ENCODE measurements around the gene SIGLEC6. TPM values are rescaled to one million over a fixed set of nuclear protein-coding genes. Genes with fewer than 3 reads are reported as not detected.
A peak's percentile ranks its signal among the peaks of the same experiment; 100 is the strongest.

The SIGLEC6 gene
- total RNA-seq, 1 experiment from 2014 or later: not detected

DNA sequence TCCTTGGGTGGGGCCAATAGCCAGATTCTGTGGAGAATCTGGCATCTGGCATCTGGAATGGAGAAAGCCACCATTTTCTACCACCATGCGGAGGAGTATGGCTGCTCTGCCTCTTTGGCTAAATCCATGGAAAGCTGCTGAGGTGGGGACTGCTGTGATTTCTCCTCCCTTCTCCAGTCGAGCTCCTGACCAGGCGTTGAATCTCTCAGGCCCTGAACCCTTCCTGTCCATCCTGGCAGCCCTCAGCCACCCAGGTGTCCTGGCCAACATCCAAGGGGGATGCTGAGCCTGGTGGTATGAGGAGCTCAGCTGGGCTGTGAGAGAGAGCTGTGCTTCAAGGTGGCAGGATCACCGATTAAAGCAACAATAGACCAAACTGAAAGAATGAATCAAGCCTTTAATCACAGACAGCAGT, 17.4 kb upstream of the SIGLEC6 start:
- DNase-seq (ENCODE audit: low read depth): no peak

DNA sequence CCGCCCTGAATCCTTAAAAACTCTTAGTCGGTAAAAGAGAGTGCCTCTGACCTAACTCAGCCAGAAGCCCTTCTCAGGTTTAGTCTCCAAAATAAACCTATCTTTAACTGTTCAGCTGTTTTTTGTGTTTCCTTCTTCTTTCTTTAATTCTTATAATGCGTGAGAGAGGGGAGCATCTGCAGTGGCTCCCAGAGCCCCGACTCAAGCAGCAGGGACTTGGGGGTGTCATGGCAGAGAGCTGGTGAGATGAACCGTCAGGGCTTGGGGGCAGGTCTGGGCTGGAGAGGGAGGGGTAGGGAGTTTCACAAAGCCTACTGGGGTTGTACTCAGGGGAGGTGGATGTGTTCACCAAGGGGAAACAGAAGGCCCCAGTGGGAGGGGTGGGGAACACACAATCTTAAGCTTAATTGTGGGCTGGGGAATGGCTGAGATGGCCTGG, 16.8 kb upstream of the SIGLEC6 start:
- no peak for DNase-seq (ENCODE audit: low read depth)

DNA sequence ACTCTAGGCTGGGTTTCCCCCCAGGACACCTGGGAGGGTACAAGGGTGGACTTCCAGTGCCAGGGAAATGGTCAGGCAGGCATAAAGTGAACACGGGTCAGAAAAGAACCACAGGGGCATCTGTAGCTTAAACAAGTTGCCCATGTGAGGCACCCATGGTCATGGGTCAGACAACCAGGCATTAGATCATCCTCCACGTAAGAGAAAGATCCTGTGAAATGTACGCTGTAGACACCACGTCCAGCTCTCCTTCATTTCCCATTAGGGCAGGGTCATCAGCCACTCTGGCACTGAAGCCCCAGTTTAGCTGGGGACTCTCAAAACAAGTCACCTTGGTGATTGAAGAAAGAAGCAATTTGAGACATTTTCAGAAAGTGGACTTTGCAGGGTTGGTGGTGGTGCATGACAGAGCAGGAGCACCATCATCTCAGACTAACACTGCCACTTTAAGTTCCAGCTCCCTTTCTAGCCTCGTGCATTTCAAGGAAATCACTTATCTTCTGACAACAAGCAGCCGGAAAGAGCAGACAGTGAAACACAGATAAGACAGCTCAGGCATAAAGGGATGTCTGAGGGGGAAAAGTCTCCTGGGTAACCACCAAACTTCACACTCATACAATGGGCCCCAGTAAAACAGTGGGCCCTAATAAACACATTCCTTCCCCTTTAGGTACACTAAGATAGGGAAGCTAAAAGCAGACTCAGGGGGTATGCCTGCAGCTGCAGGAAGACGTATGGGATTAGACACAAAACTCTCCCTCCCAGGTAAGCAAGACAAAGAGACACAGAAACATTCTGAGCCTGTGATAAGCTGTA, 16.1 kb upstream of the SIGLEC6 start:
- DNase-seq (ENCODE audit: low read depth): peak; percentile 20

DNA sequence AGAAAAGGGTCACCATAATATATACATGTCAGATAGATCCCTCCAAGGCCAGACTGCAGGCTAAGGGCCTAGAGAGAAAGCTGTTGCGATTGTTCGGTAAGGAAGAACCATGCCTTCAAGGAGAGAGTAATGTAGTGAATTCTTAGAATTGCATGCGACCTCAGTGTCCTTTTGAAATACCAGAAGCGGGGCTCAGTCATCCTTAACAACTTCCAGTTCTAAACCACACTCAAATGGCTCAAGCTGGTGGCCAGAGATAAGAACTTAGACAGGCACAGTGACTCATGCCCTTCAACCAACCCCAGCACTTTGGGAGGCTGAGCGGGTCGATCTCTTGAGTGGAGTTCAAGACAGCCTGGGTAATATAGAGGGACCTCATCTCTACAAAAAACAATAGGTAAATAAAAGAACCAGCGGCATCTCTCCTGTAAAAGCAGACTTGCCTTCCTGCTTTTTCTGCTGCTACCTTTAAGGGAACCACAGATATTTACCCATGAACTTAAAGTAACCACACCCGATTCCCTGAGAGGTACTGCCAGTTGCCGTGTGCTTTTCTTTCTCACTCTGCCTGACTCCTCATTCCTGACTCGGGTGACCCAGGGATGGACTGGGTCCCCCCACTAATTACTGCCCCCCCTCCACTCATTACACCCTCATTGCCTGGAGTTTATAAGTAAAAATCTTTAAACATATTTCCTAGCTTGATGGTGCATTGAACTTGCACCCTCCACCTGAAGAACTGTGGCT, 15.4 kb upstream of the SIGLEC6 start:
- peak; percentile 92 for DNase-seq (ENCODE audit: low read depth)

DNA sequence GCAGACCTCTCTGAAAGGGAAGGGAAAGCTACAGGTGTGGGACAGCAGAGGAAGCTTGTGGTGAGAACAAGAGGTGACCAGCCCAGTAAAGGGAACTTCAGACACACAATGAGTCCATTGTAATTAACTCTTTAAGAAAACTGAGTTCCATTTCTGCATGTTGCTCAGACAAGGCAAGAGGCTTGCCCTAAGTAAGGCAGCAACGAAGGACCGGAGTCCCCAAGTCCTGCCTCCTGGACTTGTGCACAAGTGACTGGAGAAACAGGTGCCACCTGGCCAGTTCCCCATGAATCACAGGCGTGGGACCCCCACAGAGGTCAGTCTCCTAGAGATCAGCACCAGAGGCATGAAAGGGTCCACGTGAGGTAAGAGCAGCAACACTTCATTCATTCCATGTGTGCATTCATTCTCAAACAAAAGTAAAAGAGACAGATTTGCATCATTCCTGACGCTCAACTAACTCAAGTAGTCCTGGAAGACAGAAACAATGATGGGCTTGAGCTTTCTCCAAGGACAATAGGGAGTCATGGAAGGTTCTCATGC, 14.7 kb upstream of the SIGLEC6 start:
- DNase-seq (ENCODE audit: low read depth): no peak

DNA sequence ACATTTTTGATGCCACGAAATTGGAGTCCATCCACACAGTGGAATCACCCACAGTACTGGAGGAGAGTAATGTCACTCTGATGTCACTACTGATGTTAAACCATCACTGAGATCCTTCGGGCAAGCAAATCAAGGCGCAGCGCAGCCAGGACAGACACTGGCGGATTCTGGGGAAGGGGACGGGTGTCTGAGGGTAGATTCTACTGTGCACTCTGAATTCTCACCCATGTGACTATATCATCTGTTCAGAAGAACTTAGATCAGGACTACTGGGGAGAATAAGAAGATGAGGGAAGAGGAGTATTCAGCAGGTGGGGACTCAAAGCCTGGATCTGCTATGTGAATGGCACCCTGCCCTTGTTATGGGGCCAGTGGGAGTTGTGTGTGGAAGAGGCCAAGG, 12.6 kb upstream of the SIGLEC6 start:
- no peak for DNase-seq (ENCODE audit: low read depth)

DNA sequence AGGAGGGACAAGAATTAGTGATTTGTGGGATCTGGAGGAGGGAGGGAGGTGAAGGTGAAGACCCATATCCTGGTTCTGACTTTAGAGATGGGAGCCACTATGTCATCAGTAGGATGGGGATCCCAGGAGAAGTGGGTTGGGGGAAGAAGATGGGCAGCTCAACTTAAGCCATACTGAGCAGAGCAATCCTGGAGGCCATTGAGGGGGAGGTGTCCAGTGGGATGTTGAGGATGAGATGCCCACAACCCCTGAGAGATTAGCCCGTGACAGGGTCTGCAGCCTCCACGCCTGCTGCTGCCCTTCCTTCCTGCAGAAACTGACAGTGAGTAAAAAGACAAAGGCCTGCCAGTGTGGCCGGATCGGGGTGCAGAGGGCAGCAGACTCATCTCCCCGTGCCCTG, 11.2 kb upstream of the SIGLEC6 start:
- DNase-seq (ENCODE audit: low read depth): no peak

DNA sequence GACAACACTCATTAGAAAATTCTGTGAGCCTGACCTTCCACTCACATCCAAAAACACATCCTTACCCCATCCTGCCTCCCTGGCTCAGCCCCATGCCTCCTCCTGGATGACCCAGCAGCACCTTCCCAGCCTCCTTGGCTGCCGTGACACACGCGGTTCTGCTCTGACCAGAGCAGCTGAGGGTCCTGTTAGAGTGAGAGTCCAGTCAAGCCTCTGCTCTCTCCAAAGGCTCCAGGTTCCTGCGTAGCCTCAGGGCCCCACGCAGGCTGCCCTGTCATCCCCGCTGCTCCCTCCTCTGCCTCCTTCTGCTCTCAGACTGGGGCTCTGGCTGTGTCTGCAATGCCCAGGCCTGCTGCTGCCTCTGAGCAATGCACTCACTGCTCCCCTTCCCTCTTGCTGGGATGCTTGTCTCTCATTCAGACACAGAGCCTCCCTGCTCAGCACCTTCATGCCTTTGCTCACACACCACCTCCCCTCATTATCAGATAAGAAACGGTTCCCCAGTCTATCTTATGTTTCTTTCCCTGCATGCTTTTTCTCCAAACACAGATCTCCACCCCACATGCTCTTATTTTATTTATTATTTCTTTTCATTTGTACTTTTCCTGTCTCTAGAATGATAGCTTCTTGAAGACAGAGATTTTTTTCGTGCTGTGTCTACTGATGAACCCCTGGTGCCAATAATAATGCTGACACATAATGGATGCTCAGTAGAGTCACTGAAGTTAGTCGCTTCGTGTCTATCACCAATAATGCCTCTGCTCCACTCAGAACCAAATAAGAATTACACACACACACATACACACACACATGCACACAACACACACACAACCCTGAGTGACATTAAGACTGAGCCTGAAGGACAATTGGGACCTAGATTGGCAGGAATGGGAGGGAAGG, 10.2 kb upstream of the SIGLEC6 start:
- DNase-seq (ENCODE audit: low read depth): no peak

DNA sequence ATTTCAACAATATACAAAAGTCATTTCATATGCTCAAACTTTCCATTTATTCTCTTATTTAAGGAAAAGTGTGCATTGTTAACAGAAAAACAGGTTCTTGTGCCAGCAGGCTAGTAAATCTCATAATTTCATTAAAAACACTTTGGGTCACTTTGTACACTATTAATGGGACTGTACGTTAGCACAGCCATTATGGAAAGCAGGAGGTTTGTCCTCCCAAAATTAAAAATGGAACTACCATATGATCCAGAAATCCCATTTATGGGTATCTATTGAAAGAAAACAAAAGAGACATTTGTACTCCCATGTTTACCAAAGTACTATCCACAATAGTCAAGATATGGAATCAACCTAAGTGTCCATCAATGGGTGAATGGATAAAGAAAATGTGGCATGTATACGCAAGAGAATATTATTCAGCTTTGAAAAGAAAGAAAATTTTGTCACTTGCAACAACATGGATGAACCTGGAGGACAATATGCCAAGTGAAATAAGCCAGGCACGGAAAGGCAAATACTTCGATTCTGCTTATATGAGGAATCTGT, 8.4 kb upstream of the SIGLEC6 start:
- DNase-seq (ENCODE audit: low read depth): no peak

DNA sequence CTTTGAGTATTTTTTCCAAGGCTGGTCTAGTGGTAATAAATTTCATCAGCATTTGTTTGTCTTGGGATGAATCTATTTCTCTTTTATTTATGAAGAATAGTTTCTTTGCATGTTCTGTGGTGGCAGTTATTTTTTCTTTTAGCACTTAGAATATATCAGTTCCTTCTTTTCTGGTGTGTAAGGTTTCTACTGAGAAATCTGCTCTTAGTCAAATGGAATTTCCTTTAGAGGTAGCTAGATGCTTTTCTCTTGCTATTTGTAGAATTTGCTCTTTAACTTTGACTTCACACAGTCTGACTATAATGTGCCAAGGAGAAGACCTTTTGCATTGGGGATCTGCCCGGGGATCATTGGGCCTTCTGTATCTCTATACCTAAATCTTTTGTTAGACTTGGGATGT, 4.1 kb upstream of the SIGLEC6 start:
- no peak for DNase-seq (ENCODE audit: low read depth)

DNA sequence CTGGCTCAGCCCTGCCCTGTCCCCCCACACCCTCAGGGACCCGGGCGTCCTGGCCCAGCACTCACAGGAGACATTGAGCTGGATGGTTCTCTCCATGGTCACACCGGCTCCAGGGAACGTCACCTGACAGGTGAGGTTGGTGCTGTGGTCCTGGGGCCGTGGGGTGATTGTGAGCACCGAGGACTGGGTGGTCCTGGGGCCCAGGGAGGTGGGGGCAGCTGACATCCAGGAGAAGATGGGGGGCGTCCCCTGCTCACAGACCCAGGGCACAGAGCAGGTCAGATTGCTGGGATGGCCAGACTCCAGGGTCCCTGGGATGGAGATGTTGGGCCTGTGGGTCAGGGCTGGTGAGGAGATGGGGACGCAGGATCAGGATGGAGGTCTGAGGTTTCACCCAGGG, 854 bp downstream of the SIGLEC6 start:
- DNase-seq (ENCODE audit: low read depth): no peak

DNA sequence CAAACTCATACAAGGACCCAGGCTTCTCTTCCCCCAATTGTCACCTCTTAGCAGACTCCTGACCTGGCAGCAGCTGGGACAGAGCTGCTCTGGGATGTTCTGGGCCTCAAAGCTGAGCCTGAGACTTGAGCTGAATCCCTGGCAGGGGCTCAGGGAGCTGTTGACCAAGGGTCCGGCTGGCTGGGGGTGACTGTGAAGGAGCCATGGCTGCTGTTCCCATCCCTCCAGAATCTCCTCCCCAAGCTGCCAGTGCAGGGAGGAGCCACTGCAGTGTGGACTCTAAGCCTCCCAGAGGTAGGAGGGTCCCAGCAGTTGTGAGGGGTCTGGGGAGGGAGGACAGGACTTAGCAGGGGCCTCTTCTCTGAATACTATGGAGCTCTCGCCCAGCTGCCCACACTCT, 2.2 kb downstream of the SIGLEC6 start:
- DNase-seq (ENCODE audit: low read depth): no peak

DNA sequence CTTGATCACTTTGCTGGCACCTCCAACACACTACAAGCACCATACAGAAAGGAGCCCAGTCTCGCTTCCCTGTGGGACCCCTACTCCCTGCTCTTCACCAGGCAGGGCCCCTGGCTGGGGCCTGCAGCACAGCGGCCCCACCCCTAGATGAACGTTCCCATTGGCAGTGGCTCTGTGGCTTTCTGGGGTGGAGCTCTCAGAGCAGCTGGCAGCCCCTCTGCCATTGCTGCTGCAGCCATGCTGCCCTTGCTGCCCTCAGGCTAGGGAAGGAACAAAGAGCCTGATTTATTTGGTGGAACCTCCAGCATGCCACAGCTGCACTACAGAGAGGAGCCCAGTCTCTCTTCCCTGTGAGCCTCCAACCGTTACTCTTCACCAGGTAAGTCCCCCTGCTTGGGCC, 5.8 kb downstream of the SIGLEC6 start:
- DNase-seq (ENCODE audit: low read depth): no peak

DNA sequence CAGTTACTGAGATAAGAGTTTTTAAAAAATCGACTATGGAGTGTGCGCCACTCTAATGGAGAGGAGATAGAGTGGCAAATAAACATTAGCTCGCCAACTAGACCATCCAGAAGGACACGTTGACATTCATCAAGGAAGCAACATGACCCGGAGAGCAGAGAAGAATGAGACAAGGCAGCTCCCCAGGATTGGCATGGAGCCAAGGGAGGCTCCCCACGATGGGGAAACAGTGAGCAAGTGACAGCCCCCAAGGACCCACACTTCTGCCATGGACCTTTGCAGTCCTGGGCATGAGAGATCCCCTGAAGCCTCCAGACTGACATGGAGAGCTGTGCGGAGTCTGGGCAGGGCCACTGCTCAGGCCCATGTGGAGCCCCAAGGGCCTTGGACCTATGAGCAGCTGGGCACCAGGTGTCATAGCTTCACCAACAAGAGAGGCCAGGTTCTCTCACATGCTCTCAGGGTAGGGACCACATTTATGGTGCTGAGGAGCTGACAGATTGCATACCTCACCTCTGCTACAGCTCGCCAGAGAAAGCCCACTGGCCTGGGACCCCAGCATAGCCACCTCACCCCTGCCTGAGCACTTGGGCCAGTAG, 6.7 kb downstream of the SIGLEC6 start:
- no peak for DNase-seq (ENCODE audit: low read depth)

DNA sequence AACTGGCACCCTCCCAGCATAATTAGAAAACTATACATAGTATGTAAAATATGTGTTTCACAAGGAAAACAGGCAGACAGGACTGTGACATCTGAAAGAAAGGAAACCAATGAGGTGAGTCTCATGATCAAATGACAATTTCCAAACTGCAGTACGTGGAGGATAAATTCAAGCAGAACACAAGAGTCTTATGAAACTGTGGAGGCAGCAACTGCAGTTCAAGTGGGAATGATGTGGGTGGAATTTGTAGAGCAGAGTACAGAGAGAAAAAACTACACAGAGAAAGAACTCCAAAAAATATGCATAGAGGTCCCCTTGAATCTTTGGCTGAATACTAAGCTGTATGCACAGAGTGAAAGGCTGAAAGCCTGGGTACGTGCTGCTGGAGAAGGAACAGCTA, 9.7 kb downstream of the SIGLEC6 start:
- DNase-seq (ENCODE audit: low read depth): no peak

DNA sequence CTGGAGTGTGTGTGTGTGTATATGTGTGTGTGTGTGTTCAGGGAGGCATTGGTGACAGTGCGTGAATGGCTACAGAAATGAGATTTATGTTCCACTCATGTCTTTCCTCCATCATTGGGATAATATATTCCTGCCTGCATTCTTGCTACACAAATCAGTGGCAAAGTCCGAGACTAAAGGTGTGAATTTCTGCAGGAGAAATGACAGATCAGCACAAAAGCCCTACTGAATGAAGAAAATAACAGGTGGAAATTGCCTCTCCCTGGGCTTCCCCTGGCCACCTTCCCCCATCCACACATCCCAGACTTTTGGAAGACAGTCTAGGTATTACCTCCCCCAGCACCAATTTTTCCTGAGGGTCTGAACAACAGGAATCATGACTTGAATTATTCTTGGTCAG, 10.1 kb downstream of the SIGLEC6 start:
- no peak for DNase-seq (ENCODE audit: low read depth)

DNA sequence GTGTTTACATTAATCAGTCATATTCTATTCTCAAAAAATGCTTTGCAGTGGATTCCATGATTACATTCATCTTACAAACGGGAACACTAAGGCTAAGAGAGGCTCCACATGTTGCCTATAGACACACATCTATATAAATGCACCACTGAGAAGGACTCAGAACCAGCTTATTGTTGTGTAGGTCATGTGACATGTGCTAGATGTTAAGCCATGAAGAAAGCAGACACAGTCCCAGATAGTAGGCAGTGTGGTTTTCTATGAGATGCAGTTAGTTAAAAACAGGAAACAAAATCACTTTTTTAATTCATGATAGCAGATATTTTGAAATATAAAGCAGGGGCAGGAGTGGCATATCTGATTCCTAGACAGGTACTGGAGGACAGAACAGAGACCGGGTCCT, 10.7 kb downstream of the SIGLEC6 start:
- no peak for DNase-seq (ENCODE audit: low read depth)

DNA sequence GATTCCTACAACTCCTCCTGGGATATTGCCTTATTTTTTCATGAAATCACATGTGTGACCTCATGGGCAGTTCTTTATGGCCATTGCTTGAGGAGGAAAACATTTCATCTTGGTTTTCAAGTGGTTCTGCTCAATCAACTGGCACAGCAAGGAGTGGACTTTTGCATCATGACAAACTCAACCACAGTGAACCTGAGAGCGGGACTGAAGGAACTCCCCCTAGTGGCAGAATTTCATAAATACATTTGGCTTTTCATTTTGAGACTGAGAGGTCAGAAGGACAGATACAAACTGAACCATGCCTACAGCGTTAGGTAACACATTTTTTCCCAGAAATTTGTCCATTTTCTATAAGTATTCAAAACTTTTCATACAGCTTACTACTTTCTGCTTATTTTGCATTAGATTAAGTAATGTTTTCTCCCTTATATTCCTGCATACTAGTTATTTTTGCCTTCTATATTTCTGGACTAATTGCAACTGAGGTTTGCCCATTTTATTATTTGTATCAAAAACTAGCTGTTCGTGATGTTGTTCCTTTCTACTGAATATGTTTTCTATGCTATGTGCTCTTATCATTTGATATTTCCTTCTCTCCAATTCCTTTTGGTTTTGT, 16.5 kb downstream of the SIGLEC6 start:
- DNase-seq (ENCODE audit: low read depth): peak; percentile 47

DNA sequence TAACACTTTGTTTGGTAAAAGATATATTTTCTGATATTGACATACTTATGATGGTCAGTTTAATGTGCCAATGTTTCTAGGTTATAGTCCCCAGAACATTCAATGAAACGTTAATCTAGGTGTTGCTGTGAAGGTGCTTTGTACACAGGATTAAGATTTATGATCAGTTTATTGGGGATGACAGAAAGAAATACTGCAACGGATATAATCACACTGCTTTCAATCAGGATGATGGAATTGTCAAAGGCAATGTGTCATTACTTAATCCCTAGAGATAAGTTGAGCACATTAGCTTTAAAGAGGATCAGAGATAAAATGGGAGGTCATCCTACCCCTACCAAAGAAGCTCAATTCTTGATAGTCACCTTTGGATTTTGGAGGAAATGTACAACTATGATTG, 17.5 kb downstream of the SIGLEC6 start:
- no peak for DNase-seq (ENCODE audit: low read depth)

DNA sequence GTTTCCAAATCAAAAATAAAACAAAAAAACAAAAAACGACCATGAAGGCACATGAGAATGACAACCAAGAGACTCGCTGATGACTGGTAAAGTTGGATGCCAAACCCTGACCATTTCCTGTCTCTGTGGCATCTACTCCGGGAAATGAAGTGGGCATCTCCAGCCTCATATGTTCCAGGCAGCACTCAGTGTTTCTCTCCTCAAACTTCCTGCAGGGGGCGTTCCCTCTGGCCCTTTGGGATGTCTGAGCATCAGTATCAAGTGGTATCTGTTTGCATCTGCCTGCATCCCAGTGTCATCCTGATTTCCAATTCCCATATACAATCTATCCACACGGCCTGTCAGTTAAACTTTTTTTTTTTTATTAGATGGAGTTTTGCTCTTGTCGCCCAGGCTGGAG, 20.1 kb downstream of the SIGLEC6 start:
- peak; percentile 28 for DNase-seq (ENCODE audit: low read depth)

All from M059J (cell line).